ENCODE measurements around the gene RASA1. TPM values are rescaled to one million over a fixed set of nuclear protein-coding genes. Genes with fewer than 3 reads are reported as not detected.

RASA1 gene
- total RNA-seq, 1 donor from 2014 or later, result 18.0 TPM

GRCh38 chr5:87361536-87362213 is 94.0 kb downstream of the RASA1 start:
- H3K9me3 ChIP-seq (replicated peaks), result no peaks in the 10 kb centered on the region
- no peak for DNase-seq
- TF ChIP-seq CTCF (IDR thresholded peaks at IDR 0.05; ENCODE audit: borderline replicate concordance), result no peak
- no peak overlapping the region for H3K27ac ChIP-seq (replicated peaks)
- H3K4me1 ChIP-seq, result peaks cover 5% of the 10 kb centered on the region
- intact Hi-C loops (cut with micrococcal nuclease), result no loop called here
- peaks cover 28% of the 10 kb centered on the region for H3K36me3 ChIP-seq
- H3K27me3 ChIP-seq (ENCODE audit: low read depth), result no peaks in the 10 kb centered on the region
- no peak overlapping the region for H3K4me3 ChIP-seq

- TF ChIP-seq CTCF (IDR thresholded peaks at IDR 0.05; ENCODE audit: borderline replicate concordance), result no peak
- H3K4me1 ChIP-seq, result peaks cover 40% of the 10 kb centered on the region
- no peaks in the 10 kb centered on the region for H3K9me3 ChIP-seq (replicated peaks)
- intact Hi-C loops (cut with micrococcal nuclease), result no loop called here
- no peak for DNase-seq
- no peak overlapping the region for H3K27ac ChIP-seq (replicated peaks)
- H3K27me3 ChIP-seq (ENCODE audit: low read depth), result no peaks in the 10 kb centered on the region
- no peak overlapping the region for H3K4me3 ChIP-seq
- peaks cover 5% of the 10 kb centered on the region for H3K36me3 ChIP-seq
Observed at GRCh38 chr5:87367243-87367642, 99.6 kb downstream of the RASA1 start.

GRCh38 chr5:87368601-87369000 is 100.9 kb downstream of the RASA1 start:
- peak overlapping the region; percentile 52 for H3K27ac ChIP-seq (replicated peaks)
- H3K27me3 ChIP-seq (ENCODE audit: low read depth), result no peaks in the 10 kb centered on the region
- no peaks in the 10 kb centered on the region for H3K9me3 ChIP-seq (replicated peaks)
- intact Hi-C loops (cut with micrococcal nuclease), result no loop called here
- H3K4me1 ChIP-seq, result peaks cover 50% of the 10 kb centered on the region
- H3K36me3 ChIP-seq, result peaks cover 11% of the 10 kb centered on the region
- no peak for TF ChIP-seq CTCF (IDR thresholded peaks at IDR 0.05; ENCODE audit: borderline replicate concordance)
- no peak for DNase-seq
- H3K4me3 ChIP-seq, result peak overlapping the region; percentile 34

- no peak overlapping the region for H3K4me3 ChIP-seq
- H3K27ac ChIP-seq (replicated peaks), result peak overlapping the region; percentile 52
Observed at GRCh38 chr5:87369431-87369830, 101.7 kb downstream of the RASA1 start.

GRCh38 chr5:87372705-87373104 is 105.0 kb downstream of the RASA1 start:
- no peak for DNase-seq
- peak overlapping the region; percentile 33 for H3K27ac ChIP-seq (replicated peaks)
- TF ChIP-seq CTCF (IDR thresholded peaks at IDR 0.05; ENCODE audit: borderline replicate concordance), result no peak
- intact Hi-C loops (cut with micrococcal nuclease), result no loop called here
- peaks cover 31% of the 10 kb centered on the region for H3K36me3 ChIP-seq
- no peaks in the 10 kb centered on the region for H3K27me3 ChIP-seq (ENCODE audit: low read depth)
- H3K4me3 ChIP-seq, result no peak overlapping the region
- H3K9me3 ChIP-seq (replicated peaks), result no peaks in the 10 kb centered on the region
- H3K4me1 ChIP-seq, result peaks cover 43% of the 10 kb centered on the region

More at GRCh38 chr5:87369431-87369830, 101.7 kb downstream of the RASA1 start:
- DNase-seq, result no peak
- Histone ChIP-seq H3K9me3 (replicated peaks) (no peaks in the 10 kb centered on the region), H3K4me1 (peaks cover 50% of the 10 kb centered on the region), H3K27me3 (ENCODE audit: low read depth) (no peaks in the 10 kb centered on the region), H3K36me3 (peaks cover 8% of the 10 kb centered on the region)
- intact Hi-C loops (cut with micrococcal nuclease), result no loop called here
- no peak for TF ChIP-seq CTCF (IDR thresholded peaks at IDR 0.05; ENCODE audit: borderline replicate concordance)

Measured in left ventricle myocardium inferior (tissue), 1 donor.